Stimulated activated CD4-positive, alpha-beta T cell treated with anti-CD3 and anti-CD28 coated beads, Interleukin-2, amount 100 ng/mL, for 24 hours (primary cell): ENCODE measurements around the gene PRKCI.
"Not testable (repeated sequence)": the region's sequence is repeated elsewhere in the genome, so short reads cannot be mapped to it uniquely, and the experiment has no call there.

Experiments
- DNase-seq, 2 donors: peaks; one replicate each; pipeline ENCODE4 v3.0.0-alpha.2; 2020

PRKCI gene

DNA sequence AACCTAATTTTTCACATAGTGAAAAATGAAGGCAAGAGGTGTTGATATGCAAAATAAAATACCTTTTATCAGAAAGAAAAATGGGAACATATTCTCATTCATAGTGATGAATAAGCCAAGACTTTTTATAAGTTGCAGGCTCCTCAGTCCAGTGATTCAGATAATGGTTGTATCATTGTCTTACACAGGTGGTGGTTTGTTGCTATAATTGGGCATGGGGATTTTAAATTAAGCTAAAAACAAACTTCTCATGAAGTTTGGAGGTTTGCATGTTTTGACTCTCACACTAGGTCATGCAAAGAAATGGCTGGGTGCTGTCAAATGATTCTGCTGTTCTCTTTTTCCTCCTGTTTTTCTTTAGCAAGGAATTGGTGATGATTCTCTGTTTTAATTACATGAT is 74.5 kb downstream of the PRKCI start:
- no peak for DNase-seq

- no peak for DNase-seq
These were observed 79.2 kb downstream of the PRKCI start for GRCh38 chr3:170301405-170301804.

DNA sequence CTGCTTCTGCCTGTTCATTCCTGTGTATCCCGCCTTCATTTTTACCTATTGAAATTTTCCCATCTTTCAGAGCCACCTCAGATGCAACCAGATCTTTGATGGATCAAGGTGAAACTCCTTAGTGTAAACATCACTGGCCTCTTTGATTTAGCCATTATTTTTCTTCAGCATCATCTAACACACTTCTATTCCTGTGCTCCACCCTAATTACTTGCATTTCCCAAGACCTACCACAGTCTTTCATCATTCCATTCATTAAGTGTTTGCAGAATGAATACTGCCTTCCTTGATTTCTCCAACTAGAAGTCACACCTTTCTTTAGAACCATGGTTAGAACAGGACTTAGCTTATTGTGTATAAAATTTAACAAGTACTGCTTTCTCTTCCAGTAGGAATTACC is 79.8 kb downstream of the PRKCI start:
- DNase-seq, result no peak

DNA sequence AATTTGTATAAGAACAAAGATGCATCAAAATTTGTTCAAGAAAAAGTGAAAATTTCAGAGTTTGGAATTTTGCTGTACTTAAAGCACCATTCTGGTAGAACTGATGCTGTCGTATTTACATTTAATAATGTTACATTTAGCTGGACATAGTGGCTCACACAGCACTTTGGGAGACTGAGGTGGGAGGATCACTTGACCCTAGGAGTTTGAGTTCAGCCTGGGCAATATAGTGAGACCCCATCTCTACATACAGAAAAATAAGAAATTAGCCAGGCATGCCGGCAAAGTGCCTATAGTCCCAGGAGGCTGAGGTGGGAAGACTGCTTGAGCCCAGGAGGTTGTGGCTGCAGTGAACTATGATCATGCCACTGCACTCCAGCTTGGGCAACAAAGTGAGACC is 83.8 kb downstream of the PRKCI start:
- no peak for DNase-seq

DNA sequence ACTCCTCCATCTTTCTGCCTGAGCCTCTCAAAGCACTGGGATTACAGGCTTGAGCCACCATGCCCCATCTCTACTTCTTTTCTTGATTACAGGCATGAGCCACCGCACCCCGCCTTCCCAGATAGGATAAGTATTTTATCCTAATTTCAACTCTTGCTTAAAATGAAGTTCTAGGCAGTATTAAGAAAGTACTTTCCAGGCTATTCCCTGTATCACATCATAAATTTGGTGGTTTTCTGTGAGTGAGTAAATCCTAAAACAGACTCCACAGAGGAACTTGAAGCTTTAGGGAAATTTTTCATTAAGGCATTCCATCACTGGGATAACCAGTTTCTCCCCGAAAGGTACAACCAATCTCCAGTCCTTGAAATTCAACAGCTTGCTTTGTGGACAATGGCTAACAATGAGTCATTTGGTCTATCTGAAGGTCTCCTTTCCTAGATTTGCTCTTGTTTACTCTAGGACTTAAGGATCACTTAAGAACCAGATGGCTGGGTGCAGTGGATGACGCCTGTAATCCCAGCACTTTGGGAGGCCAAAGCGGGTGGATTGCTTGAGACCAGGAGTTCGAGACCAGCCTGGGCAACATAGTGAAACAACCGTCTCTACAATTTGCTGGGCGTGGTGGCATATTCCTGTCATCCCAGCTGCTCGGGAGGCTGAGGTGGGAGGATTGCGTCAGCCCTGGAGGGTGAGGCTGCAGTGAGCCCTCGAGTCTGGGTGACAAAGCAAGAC is 85.6 kb downstream of the PRKCI start:
- no peak for DNase-seq

- DNase-seq, result no peak
These were observed 86.8 kb downstream of the PRKCI start for GRCh38 chr3:170309046-170309445.

GRCh38 chr3:170317954-170318353 is 95.7 kb downstream of the PRKCI start:
- DNase-seq, result no peak

GRCh38 chr3:170320461-170321121 is 98.4 kb downstream of the PRKCI start:
- DNase-seq, result no peak

- DNase-seq, result no peak
These were observed 99.3 kb downstream of the PRKCI start for GRCh38 chr3:170321321-170322034.

GRCh38 chr3:170322566-170323269 is 100.5 kb downstream of the PRKCI start:
- DNase-seq, result no peak

DNA sequence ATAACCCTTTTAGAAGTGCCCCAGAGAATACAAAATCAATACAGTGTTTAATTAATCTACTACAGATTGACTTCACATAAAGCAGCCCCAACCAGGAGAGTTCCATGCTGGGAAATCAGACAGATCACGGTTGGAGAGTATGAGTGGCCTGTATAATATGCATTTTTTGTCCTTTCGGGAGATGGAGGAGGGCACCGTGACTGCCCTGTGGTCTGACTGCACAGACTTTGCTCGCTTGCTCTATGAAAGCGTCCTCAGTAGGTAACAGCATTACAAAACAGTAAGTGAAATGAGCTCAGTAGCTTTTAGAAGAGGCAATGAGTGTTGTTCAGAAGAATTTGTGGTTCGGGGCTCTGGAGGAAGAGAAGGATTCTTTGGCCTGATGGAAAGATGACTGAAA is 101.1 kb downstream of the PRKCI start:
- DNase-seq, result no peak

DNA sequence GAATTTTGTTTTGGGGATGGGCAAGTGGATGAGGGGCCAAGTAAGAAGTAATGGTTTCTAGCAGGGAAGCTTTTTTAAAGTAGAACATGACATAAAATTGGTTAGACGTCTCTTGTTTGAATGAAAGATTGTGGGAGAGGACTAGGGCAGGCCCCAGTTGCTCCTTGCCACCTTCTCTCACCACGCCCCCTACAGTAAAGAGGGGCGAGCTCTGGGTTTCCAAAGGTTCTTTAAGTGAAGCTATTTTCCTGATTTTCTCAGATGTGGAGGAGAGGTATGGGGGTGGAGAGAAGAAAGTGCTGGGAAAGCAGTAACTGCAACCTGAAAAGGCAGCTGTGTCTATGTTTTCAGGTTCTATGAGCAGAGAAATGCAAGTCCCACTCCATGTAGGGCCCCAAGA is 102.7 kb downstream of the PRKCI start:
- no peak for DNase-seq

GRCh38 chr3:170327040-170327808 is 105.0 kb downstream of the PRKCI start:
- no peak for DNase-seq

DNA sequence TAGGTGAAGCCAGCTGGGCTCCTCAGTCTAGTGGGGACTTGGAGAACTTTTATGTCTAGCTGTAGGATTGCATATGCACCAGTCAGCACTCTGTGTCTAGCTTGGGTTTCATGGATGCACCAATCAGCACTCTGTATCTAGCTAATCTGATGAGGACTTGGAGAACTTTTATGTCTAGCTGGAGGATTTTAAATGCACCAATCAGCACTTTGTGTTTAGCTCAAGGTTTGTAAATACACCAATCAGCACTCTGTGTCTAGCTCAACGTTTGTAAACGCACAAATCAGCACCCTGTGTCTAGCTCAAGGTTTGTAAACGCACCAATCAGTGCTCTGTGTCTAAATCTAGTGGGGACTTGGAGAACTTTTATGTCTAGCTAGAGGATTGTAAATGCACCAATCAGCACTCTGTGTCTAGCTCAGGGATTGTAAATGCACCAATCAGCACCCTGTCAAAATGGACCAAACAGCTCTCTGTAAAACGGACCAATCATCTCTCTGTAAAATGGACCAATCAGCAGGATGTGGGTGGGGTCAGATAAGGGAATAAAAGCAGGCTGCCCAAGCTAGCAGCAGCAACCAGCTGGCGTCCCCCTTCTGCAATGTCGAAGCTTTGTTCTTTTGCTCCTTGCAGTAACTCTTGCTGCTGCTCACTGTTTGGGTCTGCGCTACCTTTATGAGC is 105.8 kb downstream of the PRKCI start:
- not testable (repeated sequence) for DNase-seq

DNA sequence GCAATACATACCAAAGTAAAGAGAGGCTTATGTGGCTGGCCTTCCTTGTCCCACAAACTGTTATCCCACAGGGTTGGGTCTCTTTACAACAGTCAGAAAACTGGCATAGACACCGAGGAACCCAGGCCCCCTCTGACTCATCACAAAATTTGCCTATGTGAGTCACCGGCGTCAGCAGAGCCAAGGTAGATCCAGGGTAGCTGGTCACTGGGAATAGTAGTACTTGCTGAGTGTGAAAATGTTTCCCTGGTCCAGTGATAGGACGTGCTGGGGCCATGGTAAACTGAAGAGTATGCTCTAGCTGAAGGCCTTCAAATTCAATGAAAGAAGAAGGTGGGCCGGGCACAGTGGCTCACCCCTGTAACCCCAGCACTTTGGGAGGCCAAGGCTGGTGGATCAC is 108.1 kb downstream of the PRKCI start:
- peak in 1 of 2 donors; percentile 7 for DNase-seq

GRCh38 chr3:170331143-170331542 is 108.9 kb downstream of the PRKCI start:
- DNase-seq, result no peak

DNA sequence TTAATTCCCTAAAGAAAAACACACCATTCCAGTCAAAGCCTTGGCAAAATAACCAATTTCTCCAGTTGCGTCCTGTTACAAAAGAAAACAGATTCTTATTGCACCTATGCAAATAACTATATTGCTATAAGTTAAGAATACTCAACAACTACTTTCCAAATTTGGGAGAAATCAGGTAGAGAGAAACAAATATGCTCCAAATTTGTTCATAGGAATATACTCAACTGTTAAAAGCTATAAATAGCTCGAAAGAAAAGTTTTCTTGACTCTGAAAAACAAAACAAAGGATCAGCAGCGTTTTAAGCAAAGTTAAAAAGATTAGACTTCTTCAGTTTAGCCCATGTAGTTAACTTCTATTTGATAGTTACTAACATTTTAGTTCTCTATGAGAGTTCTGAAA is 115.2 kb downstream of the PRKCI start:
- DNase-seq, result no peak

GRCh38 chr3:170338690-170339340 is 116.6 kb downstream of the PRKCI start:
- DNase-seq, result no peak

GRCh38 chr3:170342273-170342672 is 120.0 kb downstream of the PRKCI start:
- not testable (repeated sequence) for DNase-seq

GRCh38 chr3:170343859-170344258 is 121.6 kb downstream of the PRKCI start:
- not testable (repeated sequence) for DNase-seq

GRCh38 chr3:170344971-170345370 is 122.7 kb downstream of the PRKCI start:
- DNase-seq, result no peak
